Testis (tissue), 2 donors: Measurements from ENCODE around the gene CHCHD5.

Experiments
- CTCF ChIP-seq, 3 experiments: fragments of 450-650 bp in 2 of 3; fragments of 200-600 bp in 1 of 3; sonication (generic) in 1 of 3; IDR thresholded peaks; one replicate each; pipeline ENCODE4 v1.5.1; 2016 to 2019; ENCODE audit warnings: antibody characterized with exemption in 3 of 3, mild to moderate bottlenecking in 2 of 3, moderate library complexity in 1 of 3
- POLR2A ChIP-seq: fragments of 450-650 bp; IDR thresholded peaks from one replicate; pipeline ENCODE4 v1.6.1; 2017; ENCODE audit warnings: antibody characterized with exemption, mild to moderate bottlenecking, moderate library complexity

- TF ChIP-seq CTCF (IDR thresholded peaks at IDR 0.05) (no peak), POLR2A (no peak)
These were observed 6.7 kb upstream of the CHCHD5 start for GRCh38 chr2:112577756-112578155.
